Measurements from ENCODE around the gene CENPS. TPM values are rescaled to one million over a fixed set of nuclear protein-coding genes. Genes with fewer than 3 reads are reported as not detected.

Gene CENPS
- total and polyA plus RNA-seq, 2 of the 13 experiments (the other 11 are each of a cell fraction or from before 2014, with no cell fraction given): 3.3 to 22.0 TPM

- no peak for TF ChIP-seq RFX5 (IDR thresholded peaks at IDR 0.05; ENCODE audit: low read depth, low read length)
- 0 out of 2 replicates have a peak, but pooled peaks have one; percentile 32 for TF ChIP-seq GFI1 (CRISPR knock-in tag; IDR thresholded peaks at IDR 0.05; ENCODE audit: borderline replicate concordance)
- no peak for TF ChIP-seq ZNF253 (CRISPR knock-in tag; IDR thresholded peaks at IDR 0.05; ENCODE audit: borderline replicate concordance)
- TF ChIP-seq ZNF383 (CRISPR knock-in tag; IDR thresholded peaks at IDR 0.05; ENCODE audit: borderline replicate concordance): no peak
- TF ChIP-seq TMF1 (CRISPR knock-in tag; IDR thresholded peaks at IDR 0.05; ENCODE audit: low read depth): peak; percentile 36; the same call in 1 of the 2 replicates
- no peak for TF ChIP-seq ZNF710 (CRISPR knock-in tag; IDR thresholded peaks at IDR 0.05; ENCODE audit: borderline replicate concordance)
- TF ChIP-seq AHR (CRISPR knock-in tag; IDR thresholded peaks at IDR 0.05): 0 out of 2 replicates have a peak, but pooled peaks have one; percentile 41
- no peak for TF ChIP-seq ZNF800 (CRISPR knock-in tag; IDR thresholded peaks at IDR 0.05)
- TF ChIP-seq, protein P1, sequence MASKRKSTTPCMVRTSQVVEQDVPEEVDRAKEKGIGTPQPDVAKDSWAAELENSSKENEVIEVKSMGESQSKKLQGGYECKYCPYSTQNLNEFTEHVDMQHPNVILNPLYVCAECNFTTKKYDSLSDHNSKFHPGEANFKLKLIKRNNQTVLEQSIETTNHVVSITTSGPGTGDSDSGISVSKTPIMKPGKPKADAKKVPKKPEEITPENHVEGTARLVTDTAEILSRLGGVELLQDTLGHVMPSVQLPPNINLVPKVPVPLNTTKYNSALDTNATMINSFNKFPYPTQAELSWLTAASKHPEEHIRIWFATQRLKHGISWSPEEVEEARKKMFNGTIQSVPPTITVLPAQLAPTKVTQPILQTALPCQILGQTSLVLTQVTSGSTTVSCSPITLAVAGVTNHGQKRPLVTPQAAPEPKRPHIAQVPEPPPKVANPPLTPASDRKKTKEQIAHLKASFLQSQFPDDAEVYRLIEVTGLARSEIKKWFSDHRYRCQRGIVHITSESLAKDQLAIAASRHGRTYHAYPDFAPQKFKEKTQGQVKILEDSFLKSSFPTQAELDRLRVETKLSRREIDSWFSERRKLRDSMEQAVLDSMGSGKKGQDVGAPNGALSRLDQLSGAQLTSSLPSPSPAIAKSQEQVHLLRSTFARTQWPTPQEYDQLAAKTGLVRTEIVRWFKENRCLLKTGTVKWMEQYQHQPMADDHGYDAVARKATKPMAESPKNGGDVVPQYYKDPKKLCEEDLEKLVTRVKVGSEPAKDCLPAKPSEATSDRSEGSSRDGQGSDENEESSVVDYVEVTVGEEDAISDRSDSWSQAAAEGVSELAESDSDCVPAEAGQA (IDR thresholded peaks at IDR 0.05; ENCODE audit: low read depth): peak; percentile 84
- TF ChIP-seq, protein P1 (CRISPR knock-in tag; IDR thresholded peaks at IDR 0.05; ENCODE audit: borderline replicate concordance): no peak
- TF ChIP-seq ZNF720 (CRISPR knock-in tag; IDR thresholded peaks at IDR 0.05): no peak
- TF ChIP-seq, protein P2, sequence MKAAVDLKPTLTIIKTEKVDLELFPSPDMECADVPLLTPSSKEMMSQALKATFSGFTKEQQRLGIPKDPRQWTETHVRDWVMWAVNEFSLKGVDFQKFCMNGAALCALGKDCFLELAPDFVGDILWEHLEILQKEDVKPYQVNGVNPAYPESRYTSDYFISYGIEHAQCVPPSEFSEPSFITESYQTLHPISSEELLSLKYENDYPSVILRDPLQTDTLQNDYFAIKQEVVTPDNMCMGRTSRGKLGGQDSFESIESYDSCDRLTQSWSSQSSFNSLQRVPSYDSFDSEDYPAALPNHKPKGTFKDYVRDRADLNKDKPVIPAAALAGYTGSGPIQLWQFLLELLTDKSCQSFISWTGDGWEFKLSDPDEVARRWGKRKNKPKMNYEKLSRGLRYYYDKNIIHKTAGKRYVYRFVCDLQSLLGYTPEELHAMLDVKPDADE (CRISPR knock-in tag; IDR thresholded peaks at IDR 0.05): 0 out of 2 replicates have a peak, but pooled peaks have one; percentile 63
- TF ChIP-seq XRCC5 (optimal IDR thresholded peaks at IDR 0.05; ENCODE audit: low read length): peak; percentile 100
- peak; percentile 60; the same call in 1 of the 2 replicates for TF ChIP-seq CBX5 (CRISPR knock-in tag; IDR thresholded peaks at IDR 0.05; ENCODE audit: borderline replicate concordance)
- TF ChIP-seq ZFP36L2 (CRISPR knock-in tag; IDR thresholded peaks at IDR 0.05): no peak
- TF ChIP-seq ZNF589 (CRISPR knock-in tag; conservative IDR thresholded peaks at IDR 0.05): 0 out of 2 replicates have a peak, but pooled peaks have one; percentile 76
- peak; percentile 71; the same call in 1 of the 2 replicates for TF ChIP-seq ZNF740 (CRISPR knock-in tag; IDR thresholded peaks at IDR 0.05)
Observed at GRCh38 chr1:10474613-10475507, 44.6 kb downstream of the CENPS start, which contains the start of gene PEX14 (continued).
